Measurements from ENCODE around the gene LHFPL5. TPM values are rescaled to one million over a fixed set of nuclear protein-coding genes. Genes with fewer than 3 reads are reported as not detected.

LHFPL5 gene
- total RNA-seq = not detected

GRCh38 chr6:35804996-35805736, at the start of gene LHFPL5:
TSS of gene LHFPL5 (plus strand) at chr6:35805352. CDS start at chr6:35805671, 319 bp downstream.
- intact Hi-C loops (cut with DNase I) = no loop called here
- 13 to 20% methylated on average over 17 to 22 of the region's 40 CpGs for WGBS, 2 donors
- Histone ChIP-seq H3K4me1 (no peaks in the 10 kb centered on the region), H3K4me3 (replicated peaks in 1 of 3) (no peak within 1 kb of the TSS), H3K9me3 (no peaks in the 10 kb centered on the region), H3K27me3 (no peaks in the 10 kb centered on the region), H3K27ac (no peak within 1 kb of the TSS), H3K36me3 (no peaks in the 10 kb centered on the region)
- no peak for TF ChIP-seq POLR2A (IDR thresholded peaks at IDR 0.05)
- TF ChIP-seq CTCF (IDR thresholded peaks at IDR 0.05) = no peak
- peak; percentile 50 to 53 for DNase-seq

- intact Hi-C loops (cut with DNase I) = no loop called here
- no peaks in the 10 kb centered on the region for H3K4me1 ChIP-seq
- WGBS, 2 donors = 48 to 50% methylated on average over 10 of the region's 10 CpGs
Observed at GRCh38 chr6:35757456-35758123, 47.6 kb upstream of the LHFPL5 start.

GRCh38 chr6:35759426-35759825, 45.7 kb upstream of the LHFPL5 start:
- Histone ChIP-seq H3K4me1 (no peaks in the 10 kb centered on the region), H3K36me3 (no peaks in the 10 kb centered on the region), H3K27me3 (no peaks in the 10 kb centered on the region), H3K4me3 (replicated peaks in 1 of 3) (no peak overlapping the region), H3K27ac (no peak overlapping the region), H3K9me3 (no peaks in the 10 kb centered on the region)
- intact Hi-C loops (cut with DNase I) = no loop called here
- DNase-seq = no peak
- WGBS, 2 donors = 67 to 77% methylated on average over 3 of the region's 3 CpGs
- TF ChIP-seq CTCF (IDR thresholded peaks at IDR 0.05) = no peak
- TF ChIP-seq POLR2A (IDR thresholded peaks at IDR 0.05) = no peak

More at GRCh38 chr6:35757456-35758123, 47.6 kb upstream of the LHFPL5 start:
- Histone ChIP-seq H3K27ac (no peak overlapping the region), H3K36me3 (no peaks in the 10 kb centered on the region), H3K9me3 (no peaks in the 10 kb centered on the region), H3K4me3 (replicated peaks in 1 of 3) (no peak overlapping the region), H3K27me3 (no peaks in the 10 kb centered on the region)
- no peak for TF ChIP-seq POLR2A (IDR thresholded peaks at IDR 0.05)
- TF ChIP-seq CTCF (IDR thresholded peaks at IDR 0.05) = peak in 2 of 6 experiments; percentile 16
- no peak for DNase-seq

GRCh38 chr6:35765739-35766138, 39.4 kb upstream of the LHFPL5 start:
- no peaks in the 10 kb centered on the region for H3K36me3 ChIP-seq
- H3K9me3 ChIP-seq = no peaks in the 10 kb centered on the region
- H3K27ac ChIP-seq = no peak overlapping the region
- TF ChIP-seq POLR2A (IDR thresholded peaks at IDR 0.05) (no peak), CTCF (IDR thresholded peaks at IDR 0.05) (no peak)
- intact Hi-C loops (cut with DNase I) = no loop called here
- 82 to 85% methylated on average over 23 of the region's 23 CpGs for WGBS, 2 donors
- H3K4me1 ChIP-seq = no peaks in the 10 kb centered on the region
- no peak overlapping the region for H3K4me3 ChIP-seq (replicated peaks in 1 of 3)
- DNase-seq = no peak
- peaks cover 4% of the 10 kb centered on the region for H3K27me3 ChIP-seq

GRCh38 chr6:35769211-35769610, 35.9 kb upstream of the LHFPL5 start:
- intact Hi-C loops (cut with DNase I) = no loop called here
- 85 to 90% methylated on average over 4 of the region's 4 CpGs for WGBS, 2 donors

More at GRCh38 chr6:35769211-35769610, 35.9 kb upstream of the LHFPL5 start:
- H3K27ac ChIP-seq = no peak overlapping the region
- TF ChIP-seq CTCF (IDR thresholded peaks at IDR 0.05) (no peak), POLR2A (IDR thresholded peaks at IDR 0.05) (no peak)
- DNase-seq = no peak
- no peaks in the 10 kb centered on the region for H3K4me1 ChIP-seq
- H3K9me3 ChIP-seq = no peaks in the 10 kb centered on the region
- no peaks in the 10 kb centered on the region for H3K36me3 ChIP-seq
- H3K4me3 ChIP-seq (replicated peaks in 1 of 3) = no peak overlapping the region
- peaks cover 4% of the 10 kb centered on the region for H3K27me3 ChIP-seq

Measured in thyroid gland (tissue), 4 donors.